HG03196 (cell line): Measurements from ENCODE around the gene NAXD.
"Not testable (repeated sequence)": the region's sequence is repeated elsewhere in the genome, so short reads cannot be mapped to it uniquely, and the experiment has no call there.

ENCODE experiments used
- ATAC-seq: cut with Tn5 transposase; IDR thresholded peaks from one replicate; pipeline ENCODE4 v1.9.1; 2021; ENCODE audit not compliant: unreplicated experiment

NAXD gene

DNA sequence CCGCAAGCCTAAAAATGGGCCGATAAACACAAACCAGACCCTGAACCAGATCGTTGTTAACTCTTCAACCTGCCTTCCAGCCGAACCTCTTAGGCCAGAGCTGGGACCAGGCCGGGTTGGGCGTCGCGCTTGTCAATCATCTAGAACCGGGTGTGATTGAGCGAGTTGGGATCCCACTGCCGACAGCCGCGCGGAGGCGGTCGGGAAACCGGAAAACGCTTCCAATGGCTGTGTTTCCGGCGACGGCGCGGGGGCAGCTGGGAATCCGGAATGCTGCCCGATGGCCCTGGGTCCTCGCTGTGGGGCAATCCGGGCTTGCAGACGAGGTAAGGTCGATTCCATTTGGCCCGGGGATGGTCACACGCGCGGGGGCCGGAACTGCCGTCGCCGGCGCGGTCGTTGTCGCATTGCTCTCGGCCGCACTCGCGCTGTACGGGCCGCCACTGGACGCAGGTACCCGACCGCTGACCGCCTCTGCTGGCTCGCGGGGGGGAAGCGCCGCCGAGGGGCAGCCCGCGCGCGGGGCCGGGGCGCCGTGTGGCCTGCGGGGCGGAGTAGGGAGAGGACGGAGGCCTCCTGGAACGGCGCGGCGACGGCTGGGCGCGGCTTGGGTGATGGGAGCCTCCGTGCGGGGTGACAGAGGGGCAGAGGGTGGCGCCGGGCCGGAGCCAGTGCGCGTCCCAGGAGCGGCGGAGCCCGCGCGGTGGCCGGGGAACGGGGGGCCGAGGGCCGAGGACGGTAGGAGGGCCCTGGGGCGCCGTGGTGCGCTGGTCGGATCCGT is at the start of gene NAXD:
Gene NAXD, plus strand, starts transcription at position 224 of the 781 bp plus-strand sequence. Its CDS starts 57 bp downstream, at position 281.
- ATAC-seq: peak; percentile 64

- ATAC-seq: no peak
These were observed 49.2 kb upstream of the NAXD start for GRCh38 chr13:110566171-110566570.

GRCh38 chr13:110568612-110569011 is 46.7 kb upstream of the NAXD start:
- no peak for ATAC-seq

GRCh38 chr13:110569962-110570361 is 45.4 kb upstream of the NAXD start:
- not testable (repeated sequence) for ATAC-seq

DNA sequence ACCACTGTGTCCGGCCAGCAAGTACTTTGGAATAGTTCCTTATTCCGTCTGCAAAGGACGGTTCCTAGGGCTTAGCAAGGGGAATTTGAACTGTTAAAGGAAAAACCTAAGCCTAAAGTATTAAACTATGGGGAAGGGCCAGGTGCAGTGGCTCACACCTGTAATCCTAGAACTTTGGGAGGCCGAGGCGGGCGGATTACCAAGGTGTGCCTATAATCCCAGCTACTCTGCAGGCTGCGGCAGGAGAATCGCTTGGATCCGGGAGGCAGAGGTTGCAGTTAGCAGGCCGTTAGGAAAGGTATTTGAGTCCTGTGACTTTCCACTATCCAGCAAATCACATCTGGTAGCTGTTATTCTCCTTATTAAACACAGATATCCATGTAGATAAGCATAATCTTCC is 44.5 kb upstream of the NAXD start:
- no peak for ATAC-seq

GRCh38 chr13:110571896-110572777 is 43.2 kb upstream of the NAXD start:
- ATAC-seq: no peak

DNA sequence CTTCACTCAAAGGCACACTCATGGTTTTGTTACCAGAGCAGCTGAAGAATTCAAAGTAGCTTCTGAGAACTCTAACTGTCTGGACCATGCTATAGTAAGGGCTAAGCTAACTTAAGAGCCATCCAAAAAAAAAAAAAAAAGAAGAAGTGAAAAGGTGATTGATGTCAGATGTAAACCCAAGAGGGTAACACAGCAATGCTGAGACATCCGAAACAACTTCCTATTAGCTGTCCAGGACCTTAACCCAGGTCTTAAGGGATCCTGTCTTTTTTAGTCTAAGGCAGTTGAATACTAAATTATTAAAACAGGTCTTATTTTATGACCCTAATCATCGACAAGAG is 42.6 kb upstream of the NAXD start:
- ATAC-seq: no peak

DNA sequence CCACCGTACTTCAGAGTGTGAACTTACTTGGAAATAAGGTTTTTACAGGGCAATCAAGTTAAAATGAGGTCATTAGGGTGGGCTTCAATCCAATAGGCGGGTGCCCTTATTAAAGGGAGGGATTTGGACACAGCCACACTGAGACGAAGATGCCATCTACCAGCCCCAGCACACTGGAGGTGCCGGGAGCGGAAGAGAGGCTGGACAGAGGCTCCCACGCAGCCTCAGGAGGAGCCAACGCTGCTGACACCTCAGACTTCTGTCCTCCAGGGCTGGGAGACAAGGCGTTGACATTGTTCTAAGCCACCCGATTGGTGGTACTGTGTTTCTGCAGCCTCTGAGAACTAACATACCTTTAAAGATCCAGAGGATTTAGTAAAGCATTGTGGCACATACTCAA is 41.2 kb upstream of the NAXD start:
- no peak for ATAC-seq

GRCh38 chr13:110575322-110576069 is 39.8 kb upstream of the NAXD start:
- ATAC-seq: peak; percentile 84

DNA sequence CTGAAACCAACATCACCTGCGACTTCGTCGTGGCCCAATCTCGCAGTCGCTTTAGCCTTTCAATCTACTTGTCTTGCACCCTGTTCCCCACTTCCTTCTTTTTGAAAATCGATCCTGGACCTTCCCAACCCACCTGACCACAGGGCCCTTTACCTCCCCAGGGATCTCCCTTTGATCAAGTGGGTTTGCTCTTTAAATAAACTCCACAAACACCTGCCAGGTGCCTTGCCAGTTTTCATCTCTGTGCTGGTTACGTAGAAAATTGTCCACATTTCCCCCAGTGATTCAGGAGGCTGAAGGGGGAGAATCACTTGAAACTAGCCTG is 39.3 kb upstream of the NAXD start:
- no peak for ATAC-seq

DNA sequence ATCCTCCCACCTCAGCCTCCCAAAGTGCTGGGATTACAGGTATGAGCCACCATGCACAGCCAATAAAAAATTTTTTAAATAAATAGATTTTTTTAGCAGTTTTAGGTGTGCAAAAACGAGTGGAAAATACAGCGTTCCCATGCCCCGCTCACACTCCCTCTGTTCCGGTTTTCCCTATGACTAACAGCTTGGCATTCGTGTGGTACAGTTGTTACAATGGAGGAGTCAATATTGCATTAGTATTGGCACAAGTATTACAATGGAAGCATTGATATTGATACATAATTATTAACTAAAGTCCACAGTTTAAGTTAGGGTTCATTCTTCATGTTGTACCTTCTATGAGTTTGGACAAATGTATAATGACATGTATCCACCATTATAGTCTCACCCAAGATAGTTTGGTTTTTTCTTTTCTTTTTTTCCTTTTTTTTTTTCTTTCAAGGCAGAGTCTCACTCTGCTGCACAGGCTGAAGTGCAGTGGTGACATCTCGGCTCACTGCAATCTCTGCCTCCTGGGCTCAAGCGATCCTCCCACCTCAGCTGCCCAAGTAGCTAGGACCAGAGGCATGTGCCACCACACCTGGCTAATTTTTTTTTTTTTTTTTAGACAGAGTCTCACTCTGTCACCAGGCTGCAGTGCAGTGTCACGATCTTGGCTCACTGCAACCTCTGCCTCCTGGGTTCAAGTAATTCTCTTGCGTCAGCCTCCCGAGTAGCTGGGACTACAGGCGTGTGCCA is 38.4 kb upstream of the NAXD start:
- no peak for ATAC-seq

DNA sequence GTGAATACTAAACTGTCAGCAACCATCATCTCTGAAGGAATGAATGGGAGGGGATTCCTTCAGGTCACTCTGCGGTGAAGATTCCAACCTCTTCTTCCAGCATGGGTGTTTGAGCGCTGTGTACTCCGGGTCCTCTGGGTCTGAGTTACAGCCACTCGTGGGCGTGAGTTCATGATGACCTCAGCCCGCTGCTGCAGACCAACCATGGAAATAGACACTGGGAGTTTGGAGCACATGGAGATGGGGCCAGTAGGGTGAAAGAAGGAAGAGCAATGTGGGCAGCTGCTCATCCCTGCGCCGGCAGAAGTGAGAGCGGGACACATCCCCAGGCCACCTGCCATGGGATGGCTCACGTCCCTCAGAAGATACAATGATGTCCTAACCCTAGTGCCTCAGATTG is 37.0 kb upstream of the NAXD start:
- no peak for ATAC-seq

DNA sequence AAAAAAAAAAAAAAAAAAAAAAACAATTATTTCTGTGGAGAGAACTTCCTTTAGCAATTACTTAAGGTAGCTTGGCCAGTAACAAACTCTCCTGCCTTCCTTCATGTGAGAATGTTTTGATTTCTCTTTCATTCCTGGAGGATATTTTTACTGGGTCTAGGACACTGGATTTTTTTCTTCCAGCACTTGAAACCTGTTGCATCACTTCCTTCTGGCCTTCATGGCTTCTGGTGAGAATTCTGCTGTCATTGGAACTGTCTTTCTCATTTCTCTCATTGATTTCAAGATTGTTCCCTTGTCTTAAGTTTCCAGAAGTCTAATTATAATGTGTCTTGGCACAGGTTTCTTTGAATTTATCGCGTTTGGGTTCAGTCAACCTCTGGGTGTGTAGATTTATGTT is 34.5 kb upstream of the NAXD start:
- ATAC-seq: no peak

DNA sequence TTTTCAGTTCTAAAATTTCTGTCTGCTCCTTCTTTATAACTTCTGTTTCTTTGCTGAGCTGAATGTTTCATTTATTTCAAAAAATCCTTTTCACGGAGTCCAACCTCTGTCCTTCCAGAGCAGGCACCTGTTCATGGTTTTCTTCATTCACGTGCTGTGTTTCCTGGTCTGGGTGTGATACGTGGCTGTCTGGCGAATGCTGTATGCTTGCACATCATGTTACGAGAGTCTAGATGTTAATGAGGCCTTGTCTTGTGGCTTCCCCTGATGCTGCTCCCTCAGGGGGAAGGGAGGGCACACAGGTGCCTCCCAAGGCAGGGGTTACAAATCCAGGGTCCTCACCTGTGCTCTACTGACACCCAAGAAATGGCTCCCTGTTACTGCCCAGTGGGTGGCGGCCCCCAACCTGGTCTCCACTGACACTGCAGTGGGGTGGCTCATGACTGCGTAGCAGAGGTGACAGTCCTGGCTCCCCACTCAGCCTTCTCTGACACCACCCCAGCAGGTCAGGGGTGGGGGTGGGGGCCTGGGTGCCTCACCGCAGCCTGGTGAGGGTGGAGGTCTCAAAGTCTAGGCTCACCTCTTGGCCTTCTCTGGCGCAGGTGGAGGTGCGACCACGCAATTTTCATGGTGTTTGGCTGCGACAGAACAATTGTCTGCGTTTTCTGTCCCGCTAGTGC is 33.7 kb upstream of the NAXD start:
- no peak for ATAC-seq

GRCh38 chr13:110582421-110582954 is 32.9 kb upstream of the NAXD start:
- ATAC-seq: no peak

- ATAC-seq: no peak
These were observed 32.0 kb upstream of the NAXD start for GRCh38 chr13:110583178-110583865.

DNA sequence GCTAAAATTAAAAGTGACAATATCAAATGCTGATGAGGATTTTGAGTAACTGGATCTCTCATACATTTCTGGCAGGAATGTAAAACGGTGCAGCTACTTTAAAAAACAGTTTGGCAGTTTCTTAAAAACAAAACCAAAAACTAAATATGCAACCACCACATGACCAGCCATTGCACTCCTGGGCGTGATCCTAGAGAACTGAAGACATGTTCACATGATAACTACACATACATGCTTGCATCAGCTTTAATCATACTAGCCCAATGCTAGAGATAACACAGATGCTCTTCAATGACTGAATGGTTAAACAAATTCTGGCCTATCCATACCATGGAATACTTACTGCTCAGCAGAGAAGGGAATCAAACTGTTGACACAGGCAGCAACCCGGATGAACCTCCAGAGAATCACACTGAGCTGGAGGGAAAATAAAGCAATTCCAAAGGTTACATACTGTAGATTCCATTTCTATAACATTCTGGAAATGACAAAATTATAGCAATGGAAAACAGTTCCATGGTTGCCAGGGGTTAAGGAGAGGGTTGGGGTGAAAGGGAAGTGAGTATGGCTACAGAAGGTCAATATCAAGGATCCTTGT is 25.5 kb upstream of the NAXD start:
- ATAC-seq: no peak

GRCh38 chr13:110590577-110590976 is 24.8 kb upstream of the NAXD start:
- no peak for ATAC-seq

- ATAC-seq: no peak
These were observed 22.7 kb upstream of the NAXD start for GRCh38 chr13:110592665-110593064.
